GM21528 (cell line): ENCODE measurements around the gene FKBP15.

ENCODE experiments used
- ATAC-seq: cut with Tn5 transposase; IDR thresholded peaks from one replicate; pipeline ENCODE4 v1.9.1; 2021; ENCODE audit warnings: mild to moderate bottlenecking, moderate library complexity; ENCODE audit not compliant: unreplicated experiment, low FRiP score

FKBP15 gene

GRCh38 chr9:113186137-113186755 lies 34.8 kb downstream of the FKBP15 start:
- ATAC-seq, result no peak

GRCh38 chr9:113185271-113185670 lies 35.8 kb downstream of the FKBP15 start:
- no peak for ATAC-seq

- no peak for ATAC-seq
Observed at GRCh38 chr9:113184539-113184938, 36.5 kb downstream of the FKBP15 start.

GRCh38 chr9:113183956-113184488 lies 37.1 kb downstream of the FKBP15 start:
- ATAC-seq, result no peak

- no peak for ATAC-seq
Observed at GRCh38 chr9:113181165-113181564, 39.9 kb downstream of the FKBP15 start.

GRCh38 chr9:113179839-113180238 lies 41.2 kb downstream of the FKBP15 start:
- no peak for ATAC-seq

GRCh38 chr9:113178087-113178486 lies 43.0 kb downstream of the FKBP15 start:
- ATAC-seq, result no peak

- no peak for ATAC-seq
Observed at GRCh38 chr9:113177251-113177650, 43.8 kb downstream of the FKBP15 start.

GRCh38 chr9:113176803-113177202 lies 44.3 kb downstream of the FKBP15 start:
- ATAC-seq, result no peak

- no peak for ATAC-seq
Observed at GRCh38 chr9:113173341-113173740, 47.7 kb downstream of the FKBP15 start.

GRCh38 chr9:113168809-113169208 lies 52.3 kb downstream of the FKBP15 start:
- ATAC-seq, result no peak

- ATAC-seq, result no peak
Observed at GRCh38 chr9:113166039-113166438, 55.0 kb downstream of the FKBP15 start.

- ATAC-seq, result no peak
Observed at GRCh38 chr9:113164536-113165300, 56.4 kb downstream of the FKBP15 start.

- ATAC-seq, result no peak
Observed at GRCh38 chr9:113163001-113163400, 58.1 kb downstream of the FKBP15 start.

GRCh38 chr9:113160571-113160970 lies 60.5 kb downstream of the FKBP15 start:
- no peak for ATAC-seq

- ATAC-seq, result no peak
Observed at GRCh38 chr9:113158446-113158845, 62.6 kb downstream of the FKBP15 start.

GRCh38 chr9:113156880-113157279 lies 64.2 kb downstream of the FKBP15 start:
- ATAC-seq, result no peak

- no peak for ATAC-seq
Observed at GRCh38 chr9:113155911-113156588, 65.0 kb downstream of the FKBP15 start.

GRCh38 chr9:113154946-113155345 lies 66.1 kb downstream of the FKBP15 start:
- no peak for ATAC-seq

- no peak for ATAC-seq
Observed at GRCh38 chr9:113154471-113154870, 66.6 kb downstream of the FKBP15 start.

- no peak for ATAC-seq
Observed at GRCh38 chr9:113153599-113153998, 67.5 kb downstream of the FKBP15 start.
